GM12873 (cell line): ENCODE results near the gene LECT2.

Source experiments
- TF ChIP-seq, protein P1 (sequence below): IDR thresholded peaks from 2 replicates; pipeline ENCODE4 v1.5.1; 2012; ENCODE audit warnings: low read depth, mild to moderate bottlenecking, moderate library complexity, low read length, control low read depth; ENCODE audit not compliant: insufficient read depth; ENCODE audit errors: missing control alignments

Gene LECT2

DNA sequence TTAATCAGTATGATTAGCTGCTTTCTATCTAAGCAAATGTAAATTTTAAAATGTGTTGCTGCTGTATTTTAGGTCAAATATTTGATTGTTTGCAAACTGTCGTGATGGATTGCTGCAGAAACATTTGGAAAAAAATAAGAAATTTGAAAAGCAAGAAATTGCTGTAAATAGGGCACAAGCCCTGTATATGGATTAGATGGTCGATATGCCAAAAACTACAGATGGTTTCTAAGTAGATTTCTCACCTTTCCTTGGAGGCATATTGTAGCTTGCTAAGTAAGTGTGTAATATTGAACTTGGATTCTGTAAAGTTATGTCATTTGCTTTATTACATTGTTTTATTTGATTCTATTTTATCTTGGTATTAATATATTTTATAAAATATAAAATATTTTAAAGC, 13.1 kb downstream of the LECT2 start:
- TF ChIP-seq, protein P1, sequence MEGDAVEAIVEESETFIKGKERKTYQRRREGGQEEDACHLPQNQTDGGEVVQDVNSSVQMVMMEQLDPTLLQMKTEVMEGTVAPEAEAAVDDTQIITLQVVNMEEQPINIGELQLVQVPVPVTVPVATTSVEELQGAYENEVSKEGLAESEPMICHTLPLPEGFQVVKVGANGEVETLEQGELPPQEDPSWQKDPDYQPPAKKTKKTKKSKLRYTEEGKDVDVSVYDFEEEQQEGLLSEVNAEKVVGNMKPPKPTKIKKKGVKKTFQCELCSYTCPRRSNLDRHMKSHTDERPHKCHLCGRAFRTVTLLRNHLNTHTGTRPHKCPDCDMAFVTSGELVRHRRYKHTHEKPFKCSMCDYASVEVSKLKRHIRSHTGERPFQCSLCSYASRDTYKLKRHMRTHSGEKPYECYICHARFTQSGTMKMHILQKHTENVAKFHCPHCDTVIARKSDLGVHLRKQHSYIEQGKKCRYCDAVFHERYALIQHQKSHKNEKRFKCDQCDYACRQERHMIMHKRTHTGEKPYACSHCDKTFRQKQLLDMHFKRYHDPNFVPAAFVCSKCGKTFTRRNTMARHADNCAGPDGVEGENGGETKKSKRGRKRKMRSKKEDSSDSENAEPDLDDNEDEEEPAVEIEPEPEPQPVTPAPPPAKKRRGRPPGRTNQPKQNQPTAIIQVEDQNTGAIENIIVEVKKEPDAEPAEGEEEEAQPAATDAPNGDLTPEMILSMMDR, result no peak

DNA sequence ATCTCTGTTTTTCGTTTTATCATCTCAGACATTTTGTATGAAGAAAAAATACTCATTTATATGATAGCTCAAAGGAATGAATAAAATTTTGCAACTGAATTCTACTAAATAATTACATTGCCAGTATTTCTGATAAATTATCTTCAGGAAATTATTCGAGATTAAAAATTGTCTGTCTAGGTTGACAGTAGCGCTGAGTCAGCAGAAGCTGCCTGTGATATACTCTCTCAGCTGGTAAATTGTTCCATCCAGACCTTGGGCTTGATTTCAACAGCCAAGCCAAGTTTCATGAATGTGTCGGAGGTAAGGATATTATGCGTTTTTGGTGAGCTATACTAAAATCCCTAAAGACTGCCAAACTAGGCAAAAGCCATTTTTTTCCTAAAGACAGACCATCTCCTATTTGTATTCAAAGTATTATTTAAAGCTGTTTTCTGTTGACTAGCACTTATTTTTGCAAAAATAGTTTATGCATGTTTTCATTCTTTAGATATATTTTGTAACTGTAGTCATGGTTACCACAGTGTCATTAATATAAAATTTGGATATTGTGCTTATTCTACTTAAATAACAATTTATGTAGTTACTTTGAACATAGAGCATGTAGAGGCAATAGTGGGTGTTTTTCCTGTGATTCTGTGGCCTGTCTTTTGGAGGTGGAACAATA, 17.4 kb downstream of the LECT2 start:
- TF ChIP-seq, protein P1, result no peak

DNA sequence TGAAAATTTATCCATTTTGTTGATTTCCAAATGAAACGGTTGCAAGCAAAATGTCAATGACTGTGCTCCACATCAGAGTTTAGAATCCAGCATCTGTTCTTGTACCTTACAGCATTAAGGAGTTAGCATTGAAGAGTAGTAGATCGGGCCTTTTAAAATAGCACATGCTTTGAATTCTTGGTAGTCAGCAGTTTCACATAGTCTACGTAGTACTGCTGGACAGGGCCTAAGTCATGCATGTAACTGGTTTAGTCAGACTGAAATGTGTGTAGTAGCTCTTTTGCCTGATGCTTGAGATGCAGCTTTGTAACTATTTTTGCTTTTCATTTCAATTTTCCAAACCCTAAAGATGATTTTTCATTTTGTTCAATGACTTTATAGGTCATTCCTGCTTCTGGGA, 19.8 kb downstream of the LECT2 start:
- TF ChIP-seq, protein P1, result no peak

DNA sequence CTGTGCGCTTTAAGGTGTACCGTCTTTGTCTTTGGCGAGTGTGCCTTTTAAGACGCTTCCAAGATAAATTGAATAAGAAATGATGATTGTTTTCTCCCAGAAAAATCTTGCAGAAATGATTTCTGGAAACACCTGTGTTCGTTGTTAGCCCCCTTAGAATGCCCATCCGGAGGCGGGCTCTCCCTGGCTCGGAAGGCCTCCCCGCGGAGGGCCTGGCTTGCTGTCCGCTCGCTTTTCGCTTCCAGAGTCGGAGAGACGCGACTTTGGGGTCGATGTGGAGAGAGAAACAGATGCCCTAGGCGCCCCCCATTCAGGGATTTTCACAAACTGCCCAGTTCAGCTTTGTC, 23.9 kb downstream of the LECT2 start:
- TF ChIP-seq, protein P1, result no peak

DNA sequence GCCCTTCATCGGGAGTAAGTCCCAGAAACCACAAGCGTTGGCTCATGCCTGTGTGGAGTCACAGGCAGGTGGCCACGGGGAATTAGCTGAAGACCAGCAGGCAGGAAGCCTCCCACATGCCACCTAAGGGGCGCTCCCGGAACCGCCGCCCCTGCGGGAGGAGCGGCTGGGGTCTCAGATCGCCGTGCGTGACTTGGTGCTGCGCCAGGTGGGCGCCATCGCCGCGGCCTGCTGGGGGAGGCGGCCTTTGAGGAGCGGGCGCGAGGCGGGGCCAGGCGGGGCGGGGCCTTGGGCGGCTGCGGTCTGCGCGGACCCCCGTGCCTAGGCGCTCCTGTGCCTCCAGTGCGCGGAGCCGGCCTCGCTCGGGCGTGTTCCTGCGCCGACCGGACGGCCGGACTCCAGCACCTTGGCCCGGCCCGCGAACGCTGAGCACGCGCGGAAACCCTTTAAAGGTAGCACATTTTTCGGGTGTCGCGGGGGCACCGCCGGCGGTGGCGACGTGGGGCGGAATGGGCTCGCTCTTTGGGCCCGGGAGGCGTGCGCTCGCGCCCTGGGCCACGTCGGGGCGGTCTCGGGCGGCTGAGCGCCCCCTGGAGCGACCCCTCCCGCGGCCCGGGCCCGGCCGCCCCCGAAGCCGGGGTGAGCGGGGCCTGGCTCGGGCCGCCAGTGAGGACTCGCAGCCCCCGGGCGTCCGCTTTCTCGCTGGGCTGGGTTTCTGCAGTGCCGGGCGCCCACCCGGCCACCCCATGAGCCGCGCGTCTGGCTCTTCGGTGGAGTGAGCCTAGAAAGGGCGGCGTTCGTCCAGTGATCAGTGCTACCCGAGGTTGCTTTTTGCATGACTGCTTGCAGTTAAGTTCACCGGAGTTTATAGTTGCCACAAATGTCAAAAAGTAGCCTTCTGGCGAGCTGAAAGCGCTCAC, 24.5 kb downstream of the LECT2 start:
- TF ChIP-seq, protein P1, result no peak

DNA sequence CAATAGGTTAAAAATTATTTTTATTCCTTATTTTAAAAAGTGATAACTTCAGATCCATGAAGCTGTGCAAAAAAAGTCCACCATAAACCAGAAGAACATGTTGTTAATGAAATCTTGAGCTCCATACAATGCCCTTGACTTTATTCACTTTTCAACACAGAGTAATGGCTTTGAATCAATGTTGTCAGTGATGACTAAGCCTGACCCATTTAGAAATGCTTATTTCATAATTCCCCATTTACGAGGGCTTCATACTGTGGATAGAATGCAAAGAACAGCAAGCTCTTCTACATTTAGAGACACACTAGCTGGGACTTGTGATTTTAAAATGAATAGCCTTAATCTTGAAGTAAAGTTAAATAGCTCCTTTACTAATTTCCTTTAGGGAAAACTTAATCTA, 33.4 kb downstream of the LECT2 start:
- TF ChIP-seq, protein P1, result no peak

DNA sequence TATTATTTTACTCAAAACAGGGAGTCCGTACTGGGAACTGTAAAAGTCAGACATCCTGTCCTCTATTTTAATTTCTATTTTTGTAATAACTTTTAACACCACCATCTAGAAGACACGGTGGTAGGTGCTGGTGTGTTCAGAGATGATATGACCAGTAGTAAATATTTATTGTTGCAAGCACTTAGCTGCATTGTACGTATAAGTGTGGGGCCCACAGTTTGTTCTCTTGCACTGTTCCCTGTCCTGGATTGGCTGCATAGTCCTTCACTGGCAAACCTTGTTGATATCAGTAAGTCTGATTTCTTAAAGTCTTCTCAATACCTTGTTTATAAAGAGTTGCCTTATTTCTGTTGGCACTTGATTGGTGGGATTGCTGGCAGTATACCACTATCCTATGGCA, 34.6 kb downstream of the LECT2 start:
- TF ChIP-seq, protein P1, result no peak
